GM21367 (cell line): ENCODE measurements around the gene MPLKIP.
"Not testable (repeated sequence)": the region's sequence is repeated elsewhere in the genome, so short reads cannot be mapped to it uniquely, and the experiment has no call there.

Source experiments
- ATAC-seq: cut with Tn5 transposase; IDR thresholded peaks from one replicate; pipeline ENCODE4 v1.9.1; 2021; ENCODE audit not compliant: unreplicated experiment

MPLKIP gene

GRCh38 chr7:40134428-40135316 is at the start of gene MPLKIP, which contains the start of gene SUGCT:
TSS of gene MPLKIP (minus strand) at chr7:40134622. CDS start at chr7:40134567, 55 bp downstream.
TSS of gene SUGCT (plus strand) at chr7:40135005.
- peak; percentile 88 for ATAC-seq

- no peak for ATAC-seq
These were observed 48.0 kb upstream of the MPLKIP start for GRCh38 chr7:40182452-40182851.

GRCh38 chr7:40177071-40177470 is 42.6 kb upstream of the MPLKIP start:
- no peak for ATAC-seq

- ATAC-seq = no peak
These were observed 41.5 kb upstream of the MPLKIP start for GRCh38 chr7:40175725-40176510.

- ATAC-seq = not testable (repeated sequence)
These were observed 40.8 kb upstream of the MPLKIP start for GRCh38 chr7:40175256-40175655.

GRCh38 chr7:40173121-40173520 is 38.7 kb upstream of the MPLKIP start:
- ATAC-seq = not testable (repeated sequence)

GRCh38 chr7:40168266-40168665 is 33.8 kb upstream of the MPLKIP start:
- ATAC-seq = not testable (repeated sequence)

GRCh38 chr7:40167291-40167690 is 32.9 kb upstream of the MPLKIP start:
- ATAC-seq = no peak

- no peak for ATAC-seq
These were observed 30.8 kb upstream of the MPLKIP start for GRCh38 chr7:40165216-40165615.

- no peak for ATAC-seq
These were observed 28.1 kb upstream of the MPLKIP start for GRCh38 chr7:40162516-40162915.

- ATAC-seq = no peak
These were observed 22.6 kb upstream of the MPLKIP start for GRCh38 chr7:40156988-40157387.

GRCh38 chr7:40151504-40151903 is 17.1 kb upstream of the MPLKIP start:
- no peak for ATAC-seq

GRCh38 chr7:40148671-40149070 is 14.2 kb upstream of the MPLKIP start:
- no peak for ATAC-seq

- ATAC-seq = not testable (repeated sequence)
These were observed 13.8 kb upstream of the MPLKIP start for GRCh38 chr7:40148247-40148580.

- no peak for ATAC-seq
These were observed 13.2 kb upstream of the MPLKIP start for GRCh38 chr7:40147371-40148246.

GRCh38 chr7:40145596-40146130 is 11.2 kb upstream of the MPLKIP start:
- not testable (repeated sequence) for ATAC-seq

- not testable (repeated sequence) for ATAC-seq
These were observed 7.5 kb upstream of the MPLKIP start for GRCh38 chr7:40141916-40142315.

- ATAC-seq = not testable (repeated sequence)
These were observed 5.5 kb upstream of the MPLKIP start for GRCh38 chr7:40139891-40140290.

- no peak for ATAC-seq
These were observed 4.6 kb upstream of the MPLKIP start for GRCh38 chr7:40138973-40139372.

GRCh38 chr7:40137563-40137962 is 3.1 kb upstream of the MPLKIP start:
- ATAC-seq = no peak

GRCh38 chr7:40135317-40135610 is 842 bp upstream of the MPLKIP start:
- no peak for ATAC-seq
